Activated naive CD8-positive, alpha-beta T cell treated with anti-CD3 and anti-CD28 coated beads, Interleukin-2, amount 10 ng/mL, durations not matched to agents 7 days and 5 days (primary cell): ENCODE data around the gene NDUFA8. TPM values are rescaled to one million over a fixed set of nuclear protein-coding genes. Genes with fewer than 3 reads are reported as not detected.

Experiments used
- ATAC-seq: fragments of 150-1000 bp; cut with Tn5 transposase; one replicate; pipeline ENCODE4 v1.10.0; 2021; ENCODE audit warnings: low read depth, moderate library complexity
- POLR2A ChIA-PET: fragments of 350-600 bp; sonication (Branson Sonifier 250); formaldehyde crosslinking; loops from one replicate; lab custom pipeline; 2021; ENCODE audit warnings: antibody characterized with exemption; lab: Charles Lee
- DNase-seq: peaks from one replicate; pipeline ENCODE4 v3.0.0; 2021
- H3K27ac Mint-ChIP-seq: one replicate; pipeline ENCODE4 v1.8.0; 2022; ENCODE audit warnings: mild to moderate bottlenecking, mixed read lengths
- H3K27me3 Mint-ChIP-seq: one replicate; pipeline ENCODE4 v1.8.0; 2022; ENCODE audit warnings: mild to moderate bottlenecking, moderate library complexity, mixed read lengths
- H3K36me3 Mint-ChIP-seq: one replicate; pipeline ENCODE4 v1.8.0; 2021; ENCODE audit warnings: mild to moderate bottlenecking, mixed read lengths
- H3K4me1 Mint-ChIP-seq: one replicate; pipeline ENCODE4 v1.8.0; 2021; ENCODE audit warnings: mixed read lengths
- H3K4me3 Mint-ChIP-seq: one replicate; pipeline ENCODE4 v1.8.0; 2022; ENCODE audit warnings: mild to moderate bottlenecking, moderate library complexity, mixed read lengths
- H3K9me3 Mint-ChIP-seq: one replicate; pipeline ENCODE4 v1.8.0; 2021; ENCODE audit warnings: mixed read lengths
- total RNA-seq, 2 experiments: library from RNA; stranded (reverse); gene quantifications; one replicate each; pipeline ENCODE4 v1.2.3, GENCODE V29; 2021

The NDUFA8 gene
- total RNA-seq, 2 experiments from 2014 or later, result 32.5 to 36.7 TPM

DNA sequence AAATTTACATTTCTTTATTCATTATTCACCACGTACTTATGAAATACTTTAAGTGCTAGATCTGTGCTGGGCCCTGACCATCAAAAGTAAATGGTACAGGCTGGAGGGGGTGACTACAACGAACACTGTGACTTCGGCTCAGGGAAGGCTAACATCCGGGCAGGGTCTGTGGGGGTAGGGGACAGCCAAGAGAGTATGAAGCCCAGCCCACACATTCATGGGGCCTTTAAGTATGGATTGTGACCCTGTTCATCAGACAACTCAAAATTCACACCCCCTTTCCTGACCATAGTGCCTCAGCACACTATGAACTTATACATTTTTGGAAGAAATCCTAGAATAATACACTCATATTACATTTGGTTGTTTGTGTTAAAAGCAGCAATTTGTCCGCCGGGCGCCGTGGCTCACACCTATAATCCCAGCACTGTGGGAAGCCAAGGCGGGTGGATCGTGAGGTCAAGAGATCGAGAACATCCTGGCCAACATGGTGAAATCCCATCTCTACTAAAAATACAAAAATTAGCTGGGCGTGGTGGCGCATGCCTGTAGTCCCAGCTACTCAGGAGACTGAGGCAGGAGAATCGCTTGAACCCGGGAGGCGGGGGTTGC is 33.4 kb upstream of the NDUFA8 start:
- H3K4me1 Mint-ChIP-seq, result no peaks in the 10 kb centered on the region
- no peaks in the 10 kb centered on the region for H3K9me3 Mint-ChIP-seq
- ATAC-seq (no peak), DNase-seq (no peak)
- no peak overlapping the region for H3K4me3 Mint-ChIP-seq
- H3K27me3 Mint-ChIP-seq, result peaks cover 8% of the 10 kb centered on the region
- H3K27ac Mint-ChIP-seq, result no peak overlapping the region
- H3K36me3 Mint-ChIP-seq, result no peaks in the 10 kb centered on the region
- POLR2A ChIA-PET, result no interaction called here

DNA sequence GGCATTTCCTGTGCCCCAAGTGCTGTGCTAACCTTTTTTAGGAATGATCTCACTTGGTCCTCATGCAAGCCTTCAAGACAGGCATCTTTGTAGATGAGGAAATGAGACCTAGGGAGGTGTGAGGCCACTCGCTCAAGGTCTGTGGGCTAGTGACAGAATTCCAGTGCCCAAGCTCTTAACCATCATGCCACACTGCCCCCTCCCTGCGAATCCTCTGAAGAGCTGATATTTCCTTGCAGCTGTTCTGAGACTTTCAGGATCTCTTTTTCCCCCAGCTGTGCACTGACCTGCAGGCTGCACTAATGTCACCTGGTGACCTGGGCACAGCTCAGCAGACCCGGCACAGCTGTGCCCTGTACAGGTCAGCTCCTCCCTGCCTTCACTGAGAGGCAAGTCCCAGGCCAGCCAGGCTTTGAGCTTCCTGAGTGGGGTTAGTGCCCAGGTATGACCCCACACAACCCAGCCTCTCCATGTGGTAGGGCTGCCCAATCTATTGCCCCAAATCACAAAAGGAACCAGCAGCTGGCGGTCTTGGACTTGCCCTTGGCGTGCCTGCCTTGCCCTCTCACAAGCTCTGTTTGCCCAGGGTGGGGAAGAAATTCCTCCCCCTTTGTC is 32.8 kb upstream of the NDUFA8 start:
- Mint-ChIP-seq H3K36me3 (no peaks in the 10 kb centered on the region), H3K27ac (no peak overlapping the region), H3K9me3 (no peaks in the 10 kb centered on the region), H3K4me1 (no peaks in the 10 kb centered on the region), H3K27me3 (peaks cover 8% of the 10 kb centered on the region), H3K4me3 (no peak overlapping the region)
- DNase-seq (no peak), ATAC-seq (no peak)
- POLR2A ChIA-PET, result no interaction called here

DNA sequence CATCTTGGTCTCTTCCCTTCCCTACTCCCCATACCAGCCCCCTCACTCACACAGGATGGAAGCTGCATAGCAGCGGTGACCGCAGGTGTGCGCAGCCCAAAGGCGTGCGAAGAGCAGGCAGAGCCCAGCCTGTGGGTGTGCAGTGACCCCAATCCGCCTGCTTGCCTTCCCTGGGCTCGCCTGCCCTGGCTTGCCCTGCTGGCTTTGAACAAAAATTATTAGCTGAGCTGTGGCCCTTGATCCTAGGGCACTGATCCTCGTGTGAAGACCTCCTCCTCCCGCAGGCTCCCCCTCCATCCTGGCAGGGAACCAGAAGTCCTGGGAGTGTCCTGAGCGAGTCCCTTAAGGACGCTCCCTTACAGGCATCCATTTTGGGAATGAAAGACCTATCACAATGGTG is 32.0 kb upstream of the NDUFA8 start:
- Mint-ChIP-seq H3K4me3 (no peak overlapping the region), H3K27ac (no peak overlapping the region), H3K27me3 (peaks cover 2% of the 10 kb centered on the region), H3K4me1 (no peaks in the 10 kb centered on the region), H3K9me3 (no peaks in the 10 kb centered on the region), H3K36me3 (no peaks in the 10 kb centered on the region)
- no peak for DNase-seq
- POLR2A ChIA-PET, result no interaction called here
- ATAC-seq, result no peak

DNA sequence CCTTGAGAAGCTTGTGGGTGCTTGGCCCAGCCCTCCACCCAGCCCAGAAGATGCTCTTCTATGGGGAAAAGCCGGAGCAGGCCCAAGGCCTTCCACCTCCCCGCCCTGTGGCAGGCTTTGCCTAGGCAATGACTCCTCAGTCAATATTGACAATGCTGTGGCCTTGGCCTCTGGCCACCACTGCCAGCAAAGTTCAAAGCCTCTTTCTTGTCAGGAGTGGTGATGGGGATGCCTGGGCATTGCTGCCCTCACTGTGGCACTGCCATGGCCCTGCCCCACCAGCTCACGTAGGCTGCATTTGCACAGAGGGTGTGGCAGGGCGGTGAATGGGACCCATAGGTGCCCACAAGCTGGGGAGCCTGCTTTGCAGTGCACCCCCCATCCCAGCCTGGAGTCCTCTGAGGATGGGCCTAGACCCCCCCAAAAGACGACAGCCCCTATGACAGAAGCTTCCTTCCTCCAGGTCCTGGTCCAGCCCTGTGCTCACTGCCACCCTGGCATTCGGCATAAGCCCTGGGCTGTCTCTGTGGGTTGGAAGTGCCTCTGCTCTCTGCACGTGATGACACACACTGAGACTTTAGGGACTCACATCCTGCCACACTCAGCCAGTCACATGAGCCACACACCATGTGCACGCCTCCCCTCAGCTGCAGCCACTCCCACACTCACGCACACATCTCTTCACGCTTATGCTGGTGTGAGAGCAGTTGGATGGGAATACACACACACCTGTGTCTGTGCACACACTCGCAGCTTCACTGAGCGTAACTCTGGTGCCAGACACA is 31.2 kb upstream of the NDUFA8 start:
- ATAC-seq, result peak; percentile 26
- H3K36me3 Mint-ChIP-seq, result no peaks in the 10 kb centered on the region
- no peaks in the 10 kb centered on the region for H3K9me3 Mint-ChIP-seq
- no peak for DNase-seq
- H3K4me3 Mint-ChIP-seq, result no peak overlapping the region
- H3K27me3 Mint-ChIP-seq, result no peaks in the 10 kb centered on the region
- no peak overlapping the region for H3K27ac Mint-ChIP-seq
- H3K4me1 Mint-ChIP-seq, result no peaks in the 10 kb centered on the region
- POLR2A ChIA-PET, result no interaction called here

DNA sequence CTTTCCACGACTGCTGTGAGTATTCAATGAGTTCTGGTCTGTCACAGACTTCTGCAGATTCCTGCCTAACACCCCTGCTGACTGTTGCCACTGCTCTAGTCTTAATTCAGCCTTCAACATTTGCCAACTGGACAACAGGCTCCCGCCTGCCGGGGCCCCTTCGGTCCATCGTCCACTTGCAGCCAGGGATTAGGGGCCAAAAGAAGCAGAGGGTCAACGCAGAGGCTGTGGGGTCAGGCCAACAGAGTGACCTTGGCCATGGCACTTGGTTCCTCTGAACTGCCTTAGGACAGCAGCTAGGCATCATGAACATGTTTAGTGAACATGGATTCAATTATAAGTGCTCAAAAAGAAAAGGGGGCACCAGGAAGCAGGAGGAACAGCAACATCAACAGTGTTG is 28.8 kb upstream of the NDUFA8 start:
- POLR2A ChIA-PET, result no interaction called here
- Mint-ChIP-seq H3K36me3 (no peaks in the 10 kb centered on the region), H3K4me3 (no peak overlapping the region), H3K27me3 (no peaks in the 10 kb centered on the region), H3K27ac (no peak overlapping the region), H3K4me1 (no peaks in the 10 kb centered on the region), H3K9me3 (no peaks in the 10 kb centered on the region)
- ATAC-seq (no peak), DNase-seq (no peak)

DNA sequence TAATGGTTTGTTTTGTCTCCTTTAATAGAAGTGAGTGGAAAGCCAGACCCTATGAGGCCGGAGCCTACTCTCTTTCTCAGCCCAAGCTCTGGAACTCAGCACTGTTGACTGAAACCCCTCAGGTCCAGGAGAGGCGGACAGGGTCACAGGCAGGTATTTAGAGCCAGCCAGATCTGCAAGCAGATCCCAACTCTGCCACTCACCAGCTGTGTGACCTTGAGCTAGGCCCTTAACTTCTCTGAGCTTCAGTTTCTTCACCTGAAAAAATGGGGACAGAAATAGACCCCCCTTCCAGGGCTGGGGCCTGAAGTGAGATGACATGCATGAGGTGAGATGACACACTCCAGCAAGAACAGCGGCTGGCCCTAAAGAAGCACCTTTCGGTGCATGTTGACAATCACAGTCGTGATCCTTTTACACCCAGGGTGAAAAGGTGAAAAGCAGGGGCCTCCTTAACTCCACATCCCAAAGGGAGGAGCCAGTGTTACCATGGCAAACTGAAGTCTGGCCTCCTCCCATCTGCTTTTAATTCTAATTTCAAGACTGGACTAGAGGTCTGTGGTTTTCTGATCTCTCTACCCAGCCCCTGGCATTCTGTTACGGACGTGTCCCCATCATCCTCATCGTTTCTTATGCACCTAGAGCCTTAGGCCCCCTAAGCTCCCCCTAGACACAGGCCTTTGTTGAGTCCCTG is 27.3 kb upstream of the NDUFA8 start:
- no peak for ATAC-seq
- Mint-ChIP-seq H3K4me3 (no peak overlapping the region), H3K9me3 (no peaks in the 10 kb centered on the region), H3K36me3 (no peaks in the 10 kb centered on the region), H3K27me3 (peaks cover 6% of the 10 kb centered on the region), H3K27ac (no peak overlapping the region), H3K4me1 (no peaks in the 10 kb centered on the region)
- no peak for DNase-seq
- POLR2A ChIA-PET, result interaction anchor here (0.7 kb wide), 1 partner anchor 27 kb away, joined by 3 read pairs; no protein-coding TSS in a partner anchor

DNA sequence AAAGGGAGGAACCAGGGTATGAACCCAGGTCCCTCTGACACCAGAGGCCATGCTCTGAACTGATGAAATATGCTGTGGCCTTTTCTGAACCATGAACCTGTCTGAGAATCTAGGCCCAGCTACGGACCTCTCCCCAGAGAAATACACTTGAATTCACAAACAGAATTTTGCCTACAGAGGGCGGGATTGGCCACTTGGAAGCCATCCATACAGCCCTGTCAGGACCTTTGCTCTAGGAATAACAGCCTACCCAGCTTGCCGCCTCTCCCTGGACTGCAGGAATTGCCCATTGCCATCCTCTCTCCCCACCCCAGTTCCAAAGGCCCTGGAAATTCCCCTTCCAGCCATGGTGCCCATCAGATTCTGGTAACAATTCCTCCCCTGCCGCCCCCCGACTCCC is 26.7 kb upstream of the NDUFA8 start:
- Mint-ChIP-seq H3K27ac (no peak overlapping the region), H3K36me3 (no peaks in the 10 kb centered on the region), H3K4me1 (no peaks in the 10 kb centered on the region), H3K27me3 (peaks cover 6% of the 10 kb centered on the region), H3K4me3 (no peak overlapping the region), H3K9me3 (no peaks in the 10 kb centered on the region)
- DNase-seq, result no peak
- POLR2A ChIA-PET, result no interaction called here
- no peak for ATAC-seq

DNA sequence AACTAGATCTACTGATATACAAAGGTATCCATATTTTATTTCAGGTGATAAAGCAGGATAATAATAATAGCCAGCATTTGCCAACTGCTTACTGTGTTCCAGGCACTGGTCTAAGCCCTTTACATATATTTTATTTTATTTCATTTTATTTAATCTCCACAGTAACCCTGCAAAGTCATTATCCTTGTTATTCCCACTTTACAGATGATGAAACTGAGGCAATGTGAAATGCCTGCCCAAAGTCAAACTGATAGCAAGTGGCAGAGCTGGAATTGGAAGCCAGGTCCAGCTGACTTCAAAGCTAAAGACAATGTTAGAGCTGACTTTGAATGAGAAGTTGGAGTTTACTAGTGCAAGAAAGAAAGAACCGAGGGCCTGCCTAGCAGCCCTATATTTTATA is 25.0 kb upstream of the NDUFA8 start:
- Mint-ChIP-seq H3K4me3 (no peak overlapping the region), H3K36me3 (no peaks in the 10 kb centered on the region), H3K27me3 (peaks cover 6% of the 10 kb centered on the region), H3K9me3 (no peaks in the 10 kb centered on the region), H3K4me1 (no peaks in the 10 kb centered on the region), H3K27ac (no peak overlapping the region)
- DNase-seq (no peak), ATAC-seq (no peak)
- POLR2A ChIA-PET, result no interaction called here

DNA sequence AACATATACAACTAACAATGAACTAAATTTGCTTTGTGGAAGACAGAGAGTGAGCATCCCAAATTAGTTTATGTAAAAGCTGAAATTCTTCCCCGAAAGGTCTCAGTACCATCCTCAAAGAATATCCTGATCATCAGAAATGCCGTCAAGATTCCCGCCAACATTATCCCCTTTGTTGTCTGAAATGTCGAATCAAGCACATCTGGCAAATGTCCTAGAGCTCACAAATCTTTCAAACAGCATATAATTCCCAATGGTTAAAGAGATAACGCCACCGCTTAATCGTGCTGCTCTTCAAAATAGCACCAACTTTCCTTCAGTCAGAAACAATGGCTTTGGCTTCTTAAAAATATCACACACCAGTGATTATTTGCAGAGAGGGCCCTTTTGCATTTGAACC is 23.9 kb upstream of the NDUFA8 start:
- no peaks in the 10 kb centered on the region for H3K4me1 Mint-ChIP-seq
- H3K36me3 Mint-ChIP-seq, result no peaks in the 10 kb centered on the region
- no peak overlapping the region for H3K4me3 Mint-ChIP-seq
- DNase-seq (no peak), ATAC-seq (no peak)
- H3K27me3 Mint-ChIP-seq, result peaks cover 6% of the 10 kb centered on the region
- no peak overlapping the region for H3K27ac Mint-ChIP-seq
- H3K9me3 Mint-ChIP-seq, result no peaks in the 10 kb centered on the region
- POLR2A ChIA-PET, result no interaction called here

DNA sequence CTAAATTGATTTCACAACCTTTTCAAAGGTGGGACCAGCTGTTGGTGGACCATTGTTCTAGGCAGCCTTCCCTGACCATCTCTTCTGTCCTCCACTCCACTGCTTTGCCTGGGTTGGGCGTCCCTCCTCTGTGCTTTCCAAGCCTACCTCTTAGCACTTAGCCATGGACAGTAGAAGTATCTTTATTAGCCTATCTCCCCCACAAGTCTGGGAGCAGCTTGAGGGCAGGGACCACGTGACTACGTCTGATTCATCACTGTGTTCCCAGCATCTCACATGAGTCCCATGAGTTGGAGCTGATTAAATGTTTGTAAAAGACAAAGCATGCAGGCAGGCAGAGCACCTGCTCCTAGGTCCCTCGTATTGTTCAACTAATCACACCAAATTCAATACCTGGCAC is 21.1 kb upstream of the NDUFA8 start:
- Mint-ChIP-seq H3K27me3 (peaks cover 16% of the 10 kb centered on the region), H3K36me3 (no peaks in the 10 kb centered on the region), H3K9me3 (no peaks in the 10 kb centered on the region), H3K27ac (no peak overlapping the region), H3K4me1 (no peaks in the 10 kb centered on the region), H3K4me3 (no peak overlapping the region)
- no peak for ATAC-seq
- POLR2A ChIA-PET, result no interaction called here
- DNase-seq, result no peak

DNA sequence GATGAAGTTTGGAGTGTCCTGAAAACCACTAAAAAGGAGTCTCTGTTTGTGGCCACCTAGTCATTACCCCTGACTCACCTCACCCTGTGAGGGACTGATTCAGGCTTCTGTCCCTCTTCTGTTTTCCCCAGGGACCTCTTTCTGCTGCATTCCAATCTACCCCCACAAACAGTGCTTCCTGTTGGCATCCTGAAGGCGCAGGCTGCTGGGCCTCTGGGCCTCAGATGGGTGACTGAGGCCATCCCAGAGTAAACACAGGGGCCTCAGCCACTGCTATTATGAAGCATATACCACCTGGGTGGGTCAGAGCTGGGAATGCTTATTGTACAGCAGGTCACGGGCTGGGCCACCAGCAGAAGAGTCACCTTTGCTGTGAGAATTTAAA is 20.1 kb upstream of the NDUFA8 start:
- no peaks in the 10 kb centered on the region for H3K4me1 Mint-ChIP-seq
- H3K36me3 Mint-ChIP-seq, result no peaks in the 10 kb centered on the region
- DNase-seq, result no peak
- ATAC-seq, result no peak
- peaks cover 16% of the 10 kb centered on the region for H3K27me3 Mint-ChIP-seq
- no peak overlapping the region for H3K27ac Mint-ChIP-seq
- no peak overlapping the region for H3K4me3 Mint-ChIP-seq
- POLR2A ChIA-PET, result no interaction called here
- H3K9me3 Mint-ChIP-seq, result no peaks in the 10 kb centered on the region

DNA sequence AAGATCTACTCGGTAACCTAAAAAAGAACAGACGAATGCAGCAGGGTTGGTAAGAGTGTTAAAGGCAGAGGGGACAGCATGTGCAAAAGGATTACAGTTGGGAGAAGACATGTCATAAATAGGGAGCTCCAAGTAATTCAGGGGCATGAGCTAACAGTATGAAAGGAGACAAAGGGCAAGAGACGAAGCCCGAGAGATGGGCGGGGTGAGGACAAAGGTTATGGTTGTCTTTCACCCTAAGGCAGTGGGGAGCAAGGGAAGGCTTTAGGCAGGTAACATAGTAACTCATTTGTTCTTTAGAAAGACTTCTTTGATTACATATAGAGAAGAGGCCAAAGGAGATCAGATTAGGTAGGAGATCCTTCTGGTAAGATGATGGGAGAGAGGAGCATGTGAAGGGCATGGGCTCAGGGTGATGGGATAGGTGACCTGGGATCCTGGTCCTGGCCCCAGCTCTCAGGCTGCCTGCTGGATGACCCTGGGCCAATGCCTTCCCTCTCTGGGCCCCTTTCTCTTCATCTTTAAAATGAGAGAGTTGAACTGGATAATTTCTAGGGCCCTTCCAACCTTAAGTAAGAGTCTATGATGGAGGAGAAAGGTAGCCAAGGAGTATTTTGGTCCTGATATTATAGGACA is 19.6 kb upstream of the NDUFA8 start:
- DNase-seq (no peak), ATAC-seq (no peak)
- H3K27ac Mint-ChIP-seq, result no peak overlapping the region
- H3K4me3 Mint-ChIP-seq, result no peak overlapping the region
- no peaks in the 10 kb centered on the region for H3K4me1 Mint-ChIP-seq
- POLR2A ChIA-PET, result no interaction called here
- peaks cover 16% of the 10 kb centered on the region for H3K27me3 Mint-ChIP-seq
- H3K36me3 Mint-ChIP-seq, result no peaks in the 10 kb centered on the region
- H3K9me3 Mint-ChIP-seq, result no peaks in the 10 kb centered on the region

DNA sequence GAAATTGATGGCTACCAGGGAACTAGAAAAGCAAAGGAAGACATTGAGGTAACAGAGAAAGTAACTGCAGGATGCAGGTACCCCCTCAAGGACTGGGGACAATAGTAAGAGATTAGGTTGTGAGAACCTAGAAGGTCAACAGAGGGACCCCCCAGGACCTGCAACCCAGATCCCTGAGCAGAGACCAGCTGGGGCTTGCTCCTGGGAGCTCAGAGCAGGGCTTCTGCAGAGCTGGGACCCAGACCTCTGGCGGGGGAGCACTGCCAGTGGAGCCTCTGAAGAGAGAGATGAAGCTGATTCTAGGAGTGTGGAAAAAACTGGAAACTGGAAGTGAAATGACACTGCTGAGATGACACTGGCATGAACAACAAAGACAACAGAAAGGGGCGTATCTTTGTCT is 17.3 kb upstream of the NDUFA8 start:
- POLR2A ChIA-PET, result no interaction called here
- Mint-ChIP-seq H3K4me3 (no peak overlapping the region), H3K27ac (no peak overlapping the region), H3K27me3 (peaks cover 24% of the 10 kb centered on the region), H3K36me3 (no peaks in the 10 kb centered on the region), H3K9me3 (no peaks in the 10 kb centered on the region), H3K4me1 (no peaks in the 10 kb centered on the region)
- no peak for ATAC-seq
- no peak for DNase-seq
